Activated naive CD4-positive, alpha-beta T cell treated with anti-CD3 and anti-CD28 coated beads, Interleukin-2, amount 50 U/mL, for 24 hours (primary cell): ENCODE data around the gene CAPN5.

ENCODE experiments used
- H3K27ac Mint-ChIP-seq: one replicate; pipeline ENCODE4 v1.8.0; 2021; ENCODE audit warnings: mild to moderate bottlenecking, mixed read lengths
- H3K27me3 Mint-ChIP-seq: one replicate; pipeline ENCODE4 v1.8.0; 2021; ENCODE audit warnings: mixed read lengths
- H3K36me3 Mint-ChIP-seq: one replicate; pipeline ENCODE4 v1.8.0; 2021; ENCODE audit warnings: mixed read lengths
- H3K4me1 Mint-ChIP-seq: one replicate; pipeline ENCODE4 v1.8.0; 2021; ENCODE audit warnings: mixed read lengths
- H3K4me3 Mint-ChIP-seq: one replicate; pipeline ENCODE4 v1.8.0; 2021; ENCODE audit warnings: mild to moderate bottlenecking, mixed read lengths
- H3K9me3 Mint-ChIP-seq: one replicate; pipeline ENCODE4 v1.8.0; 2021; ENCODE audit warnings: mixed read lengths

Gene CAPN5

DNA sequence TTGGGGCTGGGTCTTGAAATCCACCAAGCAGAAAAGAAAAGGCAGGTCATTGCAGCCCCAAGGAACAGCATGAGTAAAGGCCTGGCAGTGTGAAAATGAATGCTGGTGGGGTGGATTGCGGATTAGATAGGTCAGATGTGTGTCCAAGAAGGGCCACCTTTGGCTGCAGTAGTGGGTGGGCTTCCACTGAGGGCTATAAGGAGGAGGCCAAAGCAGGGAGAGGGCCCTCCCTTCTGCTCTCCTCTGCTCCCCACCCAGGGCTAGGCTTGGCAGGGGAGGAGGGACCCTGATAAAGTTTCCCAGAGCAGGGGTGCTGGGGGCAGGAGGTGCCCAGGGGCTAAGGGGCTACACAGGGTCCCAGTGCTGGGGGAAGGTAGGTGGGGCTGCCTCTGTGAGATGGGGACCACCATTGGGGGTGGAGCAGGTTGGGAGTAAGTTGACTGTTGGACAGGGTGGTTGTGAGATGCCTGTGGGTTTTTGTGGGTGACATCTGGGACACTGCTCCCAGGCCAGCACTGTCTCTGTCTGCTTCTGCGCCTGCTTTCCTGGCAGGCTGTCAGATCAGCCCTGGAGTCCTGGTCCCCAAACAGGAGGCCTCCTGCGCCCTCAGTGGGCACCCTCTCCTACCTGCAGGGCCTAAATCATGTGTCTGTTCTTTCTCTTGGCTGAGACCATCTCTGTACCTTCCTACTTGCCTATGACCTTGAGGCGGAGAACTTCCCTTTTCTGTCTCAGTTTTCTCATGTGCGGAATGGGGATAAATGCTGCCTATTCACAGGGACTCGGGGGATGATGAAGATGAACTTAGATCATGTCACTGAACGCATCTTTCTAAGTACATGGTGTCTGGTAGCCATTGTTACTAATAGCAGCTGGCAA is 1.9 kb downstream of the CAPN5 start:
- Mint-ChIP-seq H3K36me3 (no peaks in the 10 kb centered on the region), H3K4me3 (no peak overlapping the region), H3K27ac (no peak overlapping the region), H3K9me3 (no peaks in the 10 kb centered on the region), H3K27me3 (no peaks in the 10 kb centered on the region), H3K4me1 (peaks cover 33% of the 10 kb centered on the region)

DNA sequence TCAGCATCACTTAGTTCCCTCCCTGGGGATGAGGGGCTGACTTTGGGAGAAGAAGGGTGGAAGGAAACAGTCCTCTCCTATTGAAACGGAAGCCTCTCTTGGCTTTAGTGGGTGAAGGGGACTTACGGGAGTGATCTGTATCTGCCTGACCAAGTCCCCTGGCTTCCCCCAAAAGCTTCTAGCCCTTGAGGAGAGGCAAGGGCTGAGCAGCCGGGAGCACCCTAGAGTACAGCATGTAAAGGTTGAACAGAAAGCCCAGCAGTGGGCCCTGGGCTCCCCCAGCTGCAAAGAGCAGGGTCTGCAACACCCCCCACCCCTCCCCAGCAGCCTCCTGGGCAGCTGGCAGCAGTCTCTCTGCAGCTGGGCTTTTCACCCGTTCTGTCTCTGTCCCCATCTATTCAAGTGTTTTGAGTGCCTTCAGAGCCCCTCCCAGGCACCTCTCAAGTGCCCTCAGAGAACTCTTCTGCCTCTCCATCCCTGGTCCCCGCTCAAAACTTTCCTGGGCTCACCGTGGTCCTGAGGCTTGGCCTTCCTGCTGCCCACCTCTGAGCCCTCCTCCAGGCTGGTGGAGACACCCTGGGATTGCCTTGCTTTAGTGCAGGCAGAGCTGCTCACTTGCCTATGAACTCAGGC is 2.7 kb downstream of the CAPN5 start:
- peaks cover 33% of the 10 kb centered on the region for H3K4me1 Mint-ChIP-seq
- H3K27me3 Mint-ChIP-seq, result no peaks in the 10 kb centered on the region
- H3K4me3 Mint-ChIP-seq, result no peak overlapping the region
- no peaks in the 10 kb centered on the region for H3K9me3 Mint-ChIP-seq
- no peak overlapping the region for H3K27ac Mint-ChIP-seq
- H3K36me3 Mint-ChIP-seq, result no peaks in the 10 kb centered on the region

DNA sequence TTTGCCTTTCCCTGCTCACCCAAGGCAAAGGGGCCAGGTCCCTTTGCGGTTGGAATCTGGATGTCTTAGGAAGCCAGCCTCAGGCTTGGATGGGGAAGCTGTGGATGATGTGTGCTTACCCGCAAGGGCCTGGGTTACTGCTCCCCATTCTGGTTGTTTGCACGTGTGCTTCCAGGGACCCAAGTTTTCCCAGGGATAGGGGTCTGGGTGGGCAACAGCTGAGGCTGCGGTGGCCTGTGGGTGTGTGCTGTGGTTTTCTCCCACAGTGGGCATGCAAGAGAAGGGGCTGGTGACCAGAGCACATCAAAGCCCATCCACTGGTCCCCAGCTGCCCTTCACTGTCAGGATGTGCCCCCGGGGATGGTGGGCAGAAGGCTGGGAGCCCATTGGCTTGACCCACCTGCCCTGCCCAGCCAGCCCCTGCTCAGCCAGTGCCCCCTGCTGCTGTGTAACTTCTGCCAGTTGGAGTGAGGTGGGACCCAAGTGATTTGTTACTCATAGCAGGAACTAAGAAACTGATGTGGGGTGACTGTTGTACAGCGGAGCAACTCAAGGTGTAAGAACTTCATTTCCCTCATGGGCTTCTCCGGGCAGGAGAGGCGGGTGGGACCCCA is 3.3 kb downstream of the CAPN5 start:
- Mint-ChIP-seq H3K9me3 (no peaks in the 10 kb centered on the region), H3K36me3 (no peaks in the 10 kb centered on the region)

DNA sequence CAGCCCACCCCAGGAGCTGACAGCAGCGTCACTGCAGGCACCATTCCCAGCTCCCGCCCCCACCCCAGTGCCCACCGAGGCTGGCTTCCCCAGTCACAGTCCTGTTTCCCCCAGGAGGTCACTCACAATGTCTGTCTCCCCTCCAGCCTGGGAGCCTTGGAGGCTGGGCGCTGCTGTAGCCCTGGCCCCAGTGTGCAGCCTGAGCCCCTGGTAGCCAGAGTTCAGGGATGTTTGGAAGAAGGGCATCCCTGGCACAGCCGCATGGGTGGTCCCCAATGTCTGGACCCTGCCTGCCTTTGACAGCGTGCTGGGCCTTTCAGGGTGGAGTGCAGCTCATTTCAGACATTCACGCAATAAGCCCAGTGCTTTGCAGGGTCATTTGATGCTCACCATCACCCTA is 4.3 kb downstream of the CAPN5 start:
- H3K27me3 Mint-ChIP-seq, result no peaks in the 10 kb centered on the region
- no peaks in the 10 kb centered on the region for H3K36me3 Mint-ChIP-seq
- peaks cover 27% of the 10 kb centered on the region for H3K4me1 Mint-ChIP-seq
- H3K27ac Mint-ChIP-seq, result no peak overlapping the region
- no peak overlapping the region for H3K4me3 Mint-ChIP-seq
- no peaks in the 10 kb centered on the region for H3K9me3 Mint-ChIP-seq

More for the DNA sequence above, 3.3 kb downstream of the CAPN5 start:
- Mint-ChIP-seq H3K27me3 (no peaks in the 10 kb centered on the region), H3K4me1 (peaks cover 33% of the 10 kb centered on the region), H3K27ac (no peak overlapping the region), H3K4me3 (no peak overlapping the region)

DNA sequence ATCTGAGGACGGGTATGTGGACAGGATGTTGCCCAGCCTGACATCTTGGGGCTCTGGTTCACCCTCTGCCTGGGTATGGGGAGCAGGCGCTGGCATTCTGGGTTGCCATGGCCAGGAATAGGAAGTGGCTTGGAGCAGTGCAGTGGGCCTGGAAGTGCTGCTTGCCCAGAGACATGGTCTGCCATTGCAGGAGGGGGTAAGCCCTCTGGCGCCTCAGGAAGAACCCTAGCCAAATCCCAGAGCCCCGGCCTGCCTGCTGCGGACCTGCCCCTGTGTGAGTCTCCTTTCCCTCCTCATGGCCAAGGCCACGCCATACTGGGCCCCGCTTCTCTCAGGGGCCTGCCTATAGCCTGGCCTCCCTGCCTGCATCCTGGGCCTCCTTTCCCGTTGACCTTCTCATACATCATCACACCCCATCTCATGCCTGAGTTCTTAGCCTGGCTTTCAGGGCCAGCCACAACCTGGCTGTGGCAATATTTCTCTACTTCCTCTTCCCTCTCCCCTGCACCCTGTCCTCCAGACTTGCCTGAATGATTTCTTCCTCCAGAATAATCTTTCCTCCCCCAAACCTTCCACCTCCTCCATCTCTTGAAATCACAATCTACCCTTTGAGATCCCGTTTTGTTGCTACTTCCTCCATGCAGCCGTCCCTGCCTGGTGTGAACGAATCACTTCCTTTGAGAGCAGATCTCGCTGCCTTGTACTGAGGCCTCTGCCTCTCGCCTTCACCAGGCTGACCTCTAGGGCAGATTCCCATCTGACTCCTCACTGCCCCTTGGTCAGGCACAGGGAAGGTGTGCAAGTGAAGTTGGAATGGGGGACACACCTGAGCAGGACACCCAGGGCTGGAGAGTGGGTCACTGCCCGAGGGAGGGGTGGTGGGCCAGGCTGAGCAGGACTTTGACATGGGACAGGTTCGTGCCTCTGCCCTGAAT is 5.2 kb downstream of the CAPN5 start:
- no peak overlapping the region for H3K27ac Mint-ChIP-seq
- no peaks in the 10 kb centered on the region for H3K27me3 Mint-ChIP-seq
- H3K4me3 Mint-ChIP-seq, result no peak overlapping the region
- no peaks in the 10 kb centered on the region for H3K36me3 Mint-ChIP-seq
- no peaks in the 10 kb centered on the region for H3K9me3 Mint-ChIP-seq
- peaks cover 26% of the 10 kb centered on the region for H3K4me1 Mint-ChIP-seq

DNA sequence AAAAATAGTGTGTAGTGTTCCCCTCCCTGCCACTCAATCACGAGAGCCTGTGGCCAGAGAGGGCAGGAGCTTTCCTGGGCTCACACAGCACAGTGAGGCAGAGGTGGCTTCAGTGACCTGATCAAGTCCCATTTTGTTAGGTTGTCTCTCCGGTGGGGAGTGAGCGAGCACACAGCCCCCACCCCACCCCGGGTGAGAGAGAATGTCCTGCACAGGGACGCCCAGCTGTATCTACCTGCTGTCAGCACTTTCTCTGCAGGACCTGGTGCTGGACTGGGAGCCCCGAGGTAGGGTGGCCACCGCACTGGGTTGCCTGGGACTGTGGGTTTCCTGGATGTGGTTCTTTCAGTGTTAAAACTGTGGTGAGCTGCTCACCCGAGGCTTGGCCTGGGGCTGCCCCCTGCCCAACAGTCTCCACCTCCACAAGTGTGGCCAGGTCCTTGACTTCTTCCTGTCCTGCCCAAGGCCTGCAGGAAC is 6.1 kb downstream of the CAPN5 start:
- peaks cover 22% of the 10 kb centered on the region for H3K4me1 Mint-ChIP-seq
- no peaks in the 10 kb centered on the region for H3K9me3 Mint-ChIP-seq
- H3K4me3 Mint-ChIP-seq, result no peak overlapping the region
- H3K36me3 Mint-ChIP-seq, result no peaks in the 10 kb centered on the region
- no peaks in the 10 kb centered on the region for H3K27me3 Mint-ChIP-seq
- no peak overlapping the region for H3K27ac Mint-ChIP-seq

DNA sequence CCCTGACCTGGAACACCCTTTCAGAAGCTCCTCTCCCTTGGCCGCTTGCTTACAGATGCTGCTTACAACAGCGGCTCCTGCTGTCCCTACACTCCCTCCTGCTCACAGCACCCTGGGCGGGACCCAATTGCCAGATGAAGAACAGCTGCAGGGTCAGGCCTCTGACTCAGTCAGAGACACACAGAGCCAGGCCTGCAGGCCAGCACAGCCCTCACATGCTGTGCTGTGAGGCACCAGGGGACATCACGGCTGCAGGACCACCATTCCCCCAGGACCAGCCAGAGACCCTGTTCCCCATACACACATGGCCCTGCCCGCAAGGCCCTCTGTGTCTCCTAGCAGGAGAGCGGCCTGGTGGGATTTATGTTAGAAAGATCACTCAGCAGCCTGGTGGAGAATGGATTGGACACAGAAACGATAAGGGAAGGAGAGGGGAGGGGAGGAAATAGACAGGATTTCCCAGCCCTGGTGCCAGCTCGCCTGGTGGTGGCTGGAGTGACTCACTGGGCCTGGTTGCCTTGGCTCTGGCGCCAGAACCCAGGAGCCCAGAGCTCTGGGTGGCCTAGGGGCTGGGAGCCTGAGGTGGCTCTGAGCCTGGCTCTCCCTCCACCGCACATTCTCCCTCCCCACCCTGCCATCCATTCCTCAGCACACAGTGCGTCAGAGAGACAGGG is 6.7 kb downstream of the CAPN5 start:
- Mint-ChIP-seq H3K36me3 (no peaks in the 10 kb centered on the region), H3K4me3 (no peak overlapping the region), H3K4me1 (peaks cover 17% of the 10 kb centered on the region), H3K27ac (no peak overlapping the region), H3K27me3 (no peaks in the 10 kb centered on the region), H3K9me3 (no peaks in the 10 kb centered on the region)

DNA sequence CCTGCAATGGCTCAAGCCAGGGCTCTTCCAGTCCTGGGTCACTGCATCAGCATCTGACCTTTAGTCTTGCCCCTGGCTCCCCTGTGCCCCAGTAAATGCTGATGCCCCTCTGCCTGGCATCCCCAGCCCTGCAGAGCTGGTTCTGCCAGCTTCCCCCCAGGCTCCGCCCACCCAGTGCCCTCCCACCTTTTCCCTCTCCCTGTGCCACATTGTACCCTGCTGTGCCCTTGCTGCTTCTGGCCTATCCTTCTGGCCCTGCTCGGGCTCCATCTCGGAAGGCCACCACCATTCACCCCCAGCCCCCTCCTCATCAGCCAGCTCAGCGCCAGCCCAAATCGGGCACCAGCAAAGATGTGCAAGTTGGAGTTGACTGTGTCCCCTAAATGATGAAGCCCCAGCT is 7.4 kb downstream of the CAPN5 start:
- H3K27me3 Mint-ChIP-seq, result no peaks in the 10 kb centered on the region
- peaks cover 3% of the 10 kb centered on the region for H3K36me3 Mint-ChIP-seq
- H3K27ac Mint-ChIP-seq, result no peak overlapping the region
- no peak overlapping the region for H3K4me3 Mint-ChIP-seq
- peaks cover 16% of the 10 kb centered on the region for H3K4me1 Mint-ChIP-seq
- H3K9me3 Mint-ChIP-seq, result no peaks in the 10 kb centered on the region

DNA sequence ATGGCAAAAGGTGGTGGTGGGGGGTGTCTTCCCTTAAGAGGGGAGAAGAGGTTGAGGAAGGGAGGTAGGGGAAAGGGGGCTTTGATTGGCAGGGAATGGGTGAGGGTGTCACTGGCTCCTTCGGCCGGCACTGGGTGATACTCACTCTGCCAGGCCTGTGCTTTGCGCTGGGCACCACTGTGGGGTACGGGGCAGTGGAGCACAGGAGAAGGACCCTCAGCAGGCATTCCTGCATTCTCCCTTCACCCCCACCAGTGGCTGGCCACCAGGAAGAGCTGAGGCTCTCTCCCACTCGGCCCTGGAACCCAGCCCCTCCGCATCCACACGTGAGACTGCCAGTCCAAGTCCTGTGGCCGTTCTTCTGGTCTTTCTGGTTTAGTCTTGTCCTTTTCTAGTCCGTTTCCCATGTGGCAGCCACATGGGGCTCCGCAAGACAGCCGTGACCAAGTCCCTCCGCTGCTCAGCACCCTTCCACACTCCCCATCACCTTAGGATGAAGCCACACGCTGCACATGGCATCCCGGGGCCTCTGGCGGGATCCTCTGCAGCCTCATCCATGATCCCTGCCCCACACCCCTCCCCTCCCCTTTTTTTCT is 8.0 kb downstream of the CAPN5 start:
- no peak overlapping the region for H3K27ac Mint-ChIP-seq
- H3K27me3 Mint-ChIP-seq, result no peaks in the 10 kb centered on the region
- H3K4me1 Mint-ChIP-seq, result peaks cover 16% of the 10 kb centered on the region
- H3K4me3 Mint-ChIP-seq, result no peak overlapping the region
- H3K9me3 Mint-ChIP-seq, result no peaks in the 10 kb centered on the region
- H3K36me3 Mint-ChIP-seq, result peaks cover 3% of the 10 kb centered on the region

DNA sequence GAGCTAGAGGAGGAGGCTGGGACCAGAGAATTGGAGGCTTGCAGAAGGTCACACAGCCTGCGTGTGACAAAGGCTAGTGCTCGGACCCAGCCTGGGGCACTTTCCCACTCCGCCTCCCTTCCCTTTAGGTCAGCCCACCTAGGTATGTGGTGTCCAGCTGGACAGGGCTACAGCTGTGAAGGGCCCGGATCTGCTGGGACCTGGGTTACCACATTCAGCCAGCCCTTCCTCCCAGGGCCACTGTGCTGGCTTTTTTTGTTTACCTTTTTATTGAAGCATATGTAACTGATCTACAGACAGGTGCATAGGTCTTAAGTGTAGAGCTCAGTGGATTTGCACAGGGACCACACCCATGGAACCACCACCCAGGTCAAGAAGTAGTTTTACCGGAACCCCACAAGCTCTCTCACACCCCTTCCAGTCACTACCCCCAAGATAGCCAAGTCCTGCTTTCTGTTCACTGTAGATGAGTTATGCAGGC is 8.7 kb downstream of the CAPN5 start:
- Mint-ChIP-seq H3K9me3 (no peaks in the 10 kb centered on the region), H3K4me1 (peaks cover 16% of the 10 kb centered on the region), H3K36me3 (peaks cover 3% of the 10 kb centered on the region), H3K27ac (no peak overlapping the region), H3K27me3 (no peaks in the 10 kb centered on the region), H3K4me3 (no peak overlapping the region)

DNA sequence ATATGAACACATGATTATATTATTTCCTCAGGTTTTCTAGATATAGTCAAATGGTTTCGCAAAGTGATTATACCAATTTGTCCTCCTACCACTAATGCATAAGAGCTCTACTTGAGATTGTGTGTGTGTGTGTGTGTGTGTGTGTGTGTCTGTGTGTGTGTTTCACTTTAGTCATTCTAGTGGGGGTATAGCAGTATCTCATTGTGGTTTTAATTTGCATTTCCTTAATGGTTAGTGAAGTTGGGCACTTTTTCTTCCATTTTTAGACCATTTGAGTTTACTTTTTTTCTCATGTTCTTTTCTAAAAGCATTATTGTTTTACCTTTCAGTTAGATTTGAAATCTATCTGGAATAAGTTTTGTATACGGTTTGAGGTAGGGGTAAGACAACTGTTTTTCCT is 12.9 kb downstream of the CAPN5 start:
- Mint-ChIP-seq H3K9me3 (no peaks in the 10 kb centered on the region), H3K4me1 (peaks cover 21% of the 10 kb centered on the region), H3K27me3 (no peaks in the 10 kb centered on the region), H3K36me3 (peaks cover 3% of the 10 kb centered on the region), H3K4me3 (no peak overlapping the region), H3K27ac (no peak overlapping the region)

DNA sequence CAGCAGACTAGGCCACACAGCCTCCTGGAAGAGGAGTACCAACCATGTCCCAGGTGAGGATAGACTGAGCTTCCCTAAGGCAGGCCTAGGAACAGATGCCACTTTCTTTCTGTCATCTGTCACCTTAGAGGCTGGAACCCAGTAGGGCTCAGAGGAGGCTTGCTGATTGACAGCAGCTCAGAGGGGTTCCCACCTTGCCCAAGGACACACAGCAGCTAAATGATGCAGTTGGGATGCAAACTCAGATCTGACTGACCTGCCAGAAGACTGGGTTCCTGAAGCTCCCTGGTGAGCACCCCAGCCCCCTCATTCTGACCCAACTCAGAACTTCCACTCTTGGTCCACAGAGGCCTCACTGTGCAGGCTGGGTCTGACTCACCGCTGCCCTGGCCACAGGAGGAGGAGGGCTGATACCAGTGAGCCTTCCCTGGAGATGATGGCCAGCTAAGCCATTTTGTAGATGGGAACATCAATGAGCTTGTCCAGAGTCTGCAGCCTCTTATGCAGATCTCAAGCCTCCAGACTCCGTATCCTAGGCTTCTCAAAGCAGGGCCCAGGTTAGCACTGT is 14.0 kb downstream of the CAPN5 start:
- Mint-ChIP-seq H3K9me3 (no peaks in the 10 kb centered on the region), H3K36me3 (peaks cover 3% of the 10 kb centered on the region), H3K27ac (no peak overlapping the region), H3K4me3 (no peak overlapping the region), H3K4me1 (peaks cover 21% of the 10 kb centered on the region), H3K27me3 (no peaks in the 10 kb centered on the region)

DNA sequence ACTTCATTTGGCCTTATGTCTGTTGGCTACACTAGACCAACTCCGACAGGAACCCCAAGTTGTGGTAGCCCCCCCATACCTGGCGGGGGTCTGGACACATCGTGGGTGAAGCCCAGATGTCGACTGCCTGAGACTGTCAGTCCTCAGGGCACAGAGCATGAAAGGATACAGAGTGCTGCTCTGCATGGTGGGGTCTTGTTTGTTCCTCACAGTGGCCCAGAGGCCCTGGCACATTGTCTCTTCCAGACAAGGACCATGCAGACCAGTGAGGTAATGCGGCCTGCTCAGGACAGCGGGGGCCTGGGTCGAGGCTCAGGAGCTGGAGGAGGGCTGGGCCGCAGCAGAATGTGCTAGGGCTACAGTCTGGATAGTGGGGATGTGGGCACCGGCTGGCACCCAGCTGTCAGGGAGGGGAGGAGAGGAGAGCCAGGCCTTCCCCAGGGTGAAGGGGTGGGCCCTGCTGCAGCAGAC is 14.6 kb downstream of the CAPN5 start:
- no peak overlapping the region for H3K4me3 Mint-ChIP-seq

More for the DNA sequence above, 14.6 kb downstream of the CAPN5 start:
- Mint-ChIP-seq H3K9me3 (no peaks in the 10 kb centered on the region), H3K4me1 (peaks cover 21% of the 10 kb centered on the region), H3K36me3 (peaks cover 3% of the 10 kb centered on the region), H3K27ac (peak overlapping the region; percentile 41), H3K27me3 (no peaks in the 10 kb centered on the region)
